Measurements from ENCODE around the gene KLHL35.
"Not testable (repeated sequence)": the region's sequence is repeated elsewhere in the genome, so short reads cannot be mapped to it uniquely, and the experiment has no call there.

Gene KLHL35

GRCh38 chr11:75383246-75383645 is 49.8 kb downstream of the KLHL35 start:
- H3K4me3 ChIP-seq (ENCODE audit: control insufficient read depth, low read depth, low read length) = no peak overlapping the region
- no peak for DNase-seq (ENCODE audit: low read depth)
- TF ChIP-seq CTCF (conservative IDR thresholded peaks at IDR 0.05; ENCODE audit: control insufficient read depth, insufficient read depth, low read depth, low read length) = no peak

DNA sequence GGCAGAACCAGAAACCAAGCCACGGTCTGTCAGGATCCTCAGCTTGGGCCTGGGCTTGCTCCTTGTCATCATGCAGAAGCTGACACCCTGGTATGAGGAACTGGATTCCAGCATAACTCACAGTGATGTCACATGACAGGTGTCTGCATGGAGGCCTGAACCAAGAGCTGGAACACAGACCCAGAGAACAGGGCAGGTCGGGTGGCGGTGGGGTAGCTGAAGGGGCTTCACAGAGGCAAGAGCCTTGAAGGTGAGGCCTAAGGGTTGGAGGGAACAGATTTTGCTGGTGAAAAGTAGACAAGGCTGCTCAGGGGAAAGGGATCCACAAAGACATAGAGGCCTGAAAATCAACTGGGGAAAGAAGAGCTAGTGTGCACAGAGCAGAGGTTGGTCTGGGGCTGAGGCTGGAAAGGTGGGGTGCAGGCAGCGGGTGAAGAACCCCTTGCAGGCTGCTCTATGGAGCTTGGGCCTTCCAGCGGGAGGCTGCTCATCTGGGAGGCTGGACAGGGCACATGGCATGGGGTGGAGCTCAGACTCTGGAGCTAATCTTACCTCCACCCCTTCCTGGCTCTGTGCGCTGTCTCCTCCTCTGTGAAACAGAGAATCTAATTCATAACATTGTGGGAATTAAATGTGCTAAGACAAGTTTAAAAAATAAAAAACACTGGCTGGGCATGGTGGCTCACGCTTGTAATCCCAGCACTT is 52.1 kb downstream of the KLHL35 start:
- no peak for DNase-seq (ENCODE audit: low read depth)
- no peak for TF ChIP-seq CTCF (conservative IDR thresholded peaks at IDR 0.05; ENCODE audit: control insufficient read depth, insufficient read depth, low read depth, low read length)
- H3K4me3 ChIP-seq (ENCODE audit: control insufficient read depth, low read depth, low read length) = no peak overlapping the region

GRCh38 chr11:75380245-75380644 is 52.8 kb downstream of the KLHL35 start:
- TF ChIP-seq CTCF (conservative IDR thresholded peaks at IDR 0.05; ENCODE audit: control insufficient read depth, insufficient read depth, low read depth, low read length) = no peak
- no peak for DNase-seq (ENCODE audit: low read depth)
- H3K4me3 ChIP-seq (ENCODE audit: control insufficient read depth, low read depth, low read length) = no peak overlapping the region

GRCh38 chr11:75378776-75379175 is 54.2 kb downstream of the KLHL35 start:
- DNase-seq (ENCODE audit: low read depth); H3K4me3 ChIP-seq (ENCODE audit: control insufficient read depth, low read depth, low read length): not testable (repeated sequence)

GRCh38 chr11:75376175-75376574 is 56.8 kb downstream of the KLHL35 start:
- TF ChIP-seq CTCF (conservative IDR thresholded peaks at IDR 0.05; ENCODE audit: control insufficient read depth, insufficient read depth, low read depth, low read length) = no peak
- no peak overlapping the region for H3K4me3 ChIP-seq (ENCODE audit: control insufficient read depth, low read depth, low read length)
- DNase-seq (ENCODE audit: low read depth) = no peak

DNA sequence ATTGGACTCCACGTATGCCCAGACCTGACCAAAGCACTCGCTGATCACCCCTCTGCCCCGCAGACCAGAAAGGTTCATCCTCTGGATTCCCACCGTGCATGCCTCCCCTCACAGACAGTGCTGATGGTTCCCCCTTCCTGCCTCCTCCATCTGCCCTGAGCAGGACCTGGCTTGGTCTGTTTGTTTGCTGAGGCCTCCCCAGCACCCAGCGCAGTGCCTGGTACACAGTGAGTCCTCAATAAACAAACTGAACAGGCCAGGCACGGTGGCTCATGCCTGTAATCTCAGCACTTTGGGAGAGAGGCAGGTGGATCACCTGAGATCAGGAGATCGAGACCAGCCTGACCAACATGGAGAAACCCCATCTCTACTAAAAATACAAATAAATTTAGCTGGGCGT is 57.4 kb downstream of the KLHL35 start:
- TF ChIP-seq CTCF (conservative IDR thresholded peaks at IDR 0.05; ENCODE audit: control insufficient read depth, insufficient read depth, low read depth, low read length) = no peak
- no peak overlapping the region for H3K4me3 ChIP-seq (ENCODE audit: control insufficient read depth, low read depth, low read length)
- no peak for DNase-seq (ENCODE audit: low read depth)

- no peak for DNase-seq (ENCODE audit: low read depth)
- H3K4me3 ChIP-seq (ENCODE audit: control insufficient read depth, low read depth, low read length) = no peak overlapping the region
- TF ChIP-seq CTCF (conservative IDR thresholded peaks at IDR 0.05; ENCODE audit: control insufficient read depth, insufficient read depth, low read depth, low read length) = no peak
These were observed 58.4 kb downstream of the KLHL35 start for GRCh38 chr11:75374646-75375045.

All from fibroblast of mammary gland (primary cell).